A673 (cell line): Measurements from ENCODE around the gene VIPR1. TPM values are rescaled to one million over a fixed set of nuclear protein-coding genes. Genes with fewer than 3 reads are reported as not detected.

ENCODE experiments used
- BruUV-seq: library from RNA; stranded (reverse); fragments of 400-500 nt; replicated peaks from 2 replicates; lab custom pipeline; 2021; lab: Mats Ljungman, UMichigan
- CTCF ChIA-PET: fragments of 300-600 bp; sonication (Branson Sonifier 250); formaldehyde crosslinking; loops from one replicate; lab custom pipeline; 2022; ENCODE audit warnings: antibody characterized with exemption; lab: Charles Lee
- POLR2A ChIA-PET: fragments of 300-600 bp; sonication (Branson Sonifier 250); formaldehyde crosslinking; loops from one replicate; lab custom pipeline; 2022; ENCODE audit warnings: antibody characterized with exemption; ENCODE audit not compliant: low non-redundant PET; lab: Charles Lee
- DNase-seq: peaks from one replicate; pipeline ENCODE4 v3.0.0-alpha.2; 2015; ENCODE audit warnings: low spot score
- H3K27ac ChIP-seq: fragments of 200-600 bp; sonication (generic); 2 replicates; pipeline ENCODE4 v1.5.1; 2016; ENCODE audit warnings: mixed run types, low read depth, mild to moderate bottlenecking, mixed read lengths, antibody characterized with exemption, low read length; ENCODE audit not compliant: poor library complexity, severe bottlenecking
- H3K27me3 ChIP-seq: fragments of 200-600 bp; sonication (generic); replicated peaks from 2 replicates; pipeline ENCODE4 v1.6.1; 2017; ENCODE audit warnings: mixed run types, low read depth, mild to moderate bottlenecking, mixed read lengths, antibody characterized with exemption, low read length; ENCODE audit not compliant: insufficient read depth, poor library complexity
- H3K36me3 ChIP-seq: fragments of 200-600 bp; sonication (generic); 2 replicates; pipeline ENCODE4 v1.6.1; 2016; ENCODE audit warnings: mixed run types, mild to moderate bottlenecking, mixed read lengths, antibody characterized with exemption, low read length; ENCODE audit not compliant: insufficient read depth, poor library complexity, severe bottlenecking
- H3K4me1 ChIP-seq: fragments of 200-600 bp; sonication (generic); 2 replicates; pipeline ENCODE4 v1.6.1; 2017; ENCODE audit warnings: mixed run types, mild to moderate bottlenecking, mixed read lengths, antibody characterized with exemption, low read length; ENCODE audit not compliant: insufficient read depth, poor library complexity, severe bottlenecking
- H3K4me3 ChIP-seq: fragments of 200-600 bp; sonication (generic); 2 replicates; pipeline ENCODE4 v1.5.1; 2016; ENCODE audit warnings: low read depth, mixed run types, mild to moderate bottlenecking, mixed read lengths, low read length; ENCODE audit not compliant: poor library complexity, severe bottlenecking
- H3K9me3 ChIP-seq: fragments of 200-600 bp; sonication (generic); 2 replicates; pipeline ENCODE4 v1.6.1; 2016; ENCODE audit warnings: mixed run types, low read depth, mild to moderate bottlenecking, mixed read lengths, antibody characterized with exemption, low read length; ENCODE audit not compliant: poor library complexity, severe bottlenecking
- CTCF ChIP-seq: fragments of 300-800, 200-600 bp; sonication (generic); conservative IDR thresholded peaks from 2 replicates; pipeline ENCODE4 v1.5.1; 2017; ENCODE audit warnings: low read depth, mild to moderate bottlenecking, antibody characterized with exemption, low read length, moderate library complexity, mixed read lengths
- EZH2 ChIP-seq: fragments of 200-600 bp; sonication (generic); IDR thresholded peaks from 2 replicates; pipeline ENCODE4 v1.6.1; 2017; ENCODE audit warnings: borderline replicate concordance, low read depth, mild to moderate bottlenecking, mixed read lengths, antibody characterized with exemption, low read length; ENCODE audit not compliant: poor library complexity, severe bottlenecking
- intact Hi-C: fragments of 100-400 bp; cut with micrococcal nuclease; formaldehyde crosslinking; loops from one replicate; pipeline ENCODE4 v1.10.0; 2022; ENCODE audit not compliant: unreplicated experiment
- total RNA-seq: library from RNA; stranded (reverse); gene quantifications from 2 replicates; pipeline ENCODE4 v1.2.3, GENCODE V29; 2021

Gene VIPR1
- total RNA-seq, 1 experiment from 2014 or later, result 0.26 TPM

GRCh38 chr3:42514876-42515275 is 12.4 kb downstream of the VIPR1 start:
- TF ChIP-seq CTCF, result no peak
- TF ChIP-seq EZH2, result no peak
- POLR2A ChIA-PET, result no interaction called here
- intact Hi-C loops, result no loop called here
- Histone ChIP-seq H3K27ac (no peak overlapping the region), H3K4me1 (no peaks in the 10 kb centered on the region), H3K9me3 (no peaks in the 10 kb centered on the region), H3K4me3 (no peak overlapping the region), H3K27me3 (no peaks in the 10 kb centered on the region), H3K36me3 (no peaks in the 10 kb centered on the region)
- no TSS peak for BruUV-seq
- DNase-seq, result no peak
- CTCF ChIA-PET, result no interaction called here

GRCh38 chr3:42515391-42515916 is 13.0 kb downstream of the VIPR1 start:
- no peaks in the 10 kb centered on the region for H3K36me3 ChIP-seq
- H3K9me3 ChIP-seq, result no peaks in the 10 kb centered on the region
- no peaks in the 10 kb centered on the region for H3K27me3 ChIP-seq
- H3K27ac ChIP-seq, result no peak overlapping the region
- H3K4me3 ChIP-seq, result no peak overlapping the region
- POLR2A ChIA-PET, result no interaction called here
- DNase-seq, result no peak
- no peaks in the 10 kb centered on the region for H3K4me1 ChIP-seq
- TF ChIP-seq EZH2, result no peak
- TF ChIP-seq CTCF, result no peak
- CTCF ChIA-PET, result no interaction called here
- intact Hi-C loops, result no loop called here
- no TSS peak for BruUV-seq

- intact Hi-C loops, result no loop called here
- no peaks in the 10 kb centered on the region for H3K27me3 ChIP-seq
- CTCF ChIA-PET, result no interaction called here
- no peak overlapping the region for H3K27ac ChIP-seq
- no peak overlapping the region for H3K4me3 ChIP-seq
- no peaks in the 10 kb centered on the region for H3K9me3 ChIP-seq
- no peaks in the 10 kb centered on the region for H3K4me1 ChIP-seq
- BruUV-seq, result no TSS peak
- POLR2A ChIA-PET, result no interaction called here
- no peak for TF ChIP-seq EZH2
- TF ChIP-seq CTCF, result no peak
- DNase-seq, result no peak
- H3K36me3 ChIP-seq, result no peaks in the 10 kb centered on the region
These were observed 13.5 kb downstream of the VIPR1 start for GRCh38 chr3:42515976-42516375.
